ENCODE measurements around the gene SCAF4. TPM values are rescaled to one million over a fixed set of nuclear protein-coding genes. Genes with fewer than 3 reads are reported as not detected.
A peak's percentile ranks its signal among the peaks of the same experiment; 100 is the strongest.
"Not testable (repeated sequence)": the region's sequence is repeated elsewhere in the genome, so short reads cannot be mapped to it uniquely, and the experiment has no call there.

The SCAF4 gene
- total and polyA plus RNA-seq, 5 donors from 2014 or later = 15.8 to 70.9 (median 20.6) TPM

GRCh38 chr21:31667639-31668038 is 64.3 kb downstream of the SCAF4 start:
- Mint-ChIP-seq H3K36me3 (peaks cover 47% of the 10 kb centered on the region), H3K4me1 (peaks cover 37 to 64% (median 51%) of the 10 kb centered on the region in 4 donors), H3K4me3 (peak overlapping the region in 1 of 4 donors; percentile 32), H3K27me3 (no peaks in the 10 kb centered on the region), H3K27ac (peak overlapping the region; percentile 38 to 48 (median 46)), H3K9me3 (peaks cover 0 to 1% (median 0%) of the 10 kb centered on the region in 7 donors)
- H3K4me1 ChIP-seq (ENCODE audit: control insufficient read depth, insufficient read depth, low read length, poor library complexity, severe bottlenecking) = peaks cover 46% of the 10 kb centered on the region
- peaks cover 69% of the 10 kb centered on the region for H3K36me3 ChIP-seq (ENCODE audit: control insufficient read depth, insufficient read depth, low read length)
- no peak overlapping the region for H3K27ac ChIP-seq (ENCODE audit: insufficient read depth, low read length, poor library complexity, severe bottlenecking)
- ATAC-seq (ENCODE audit: low read depth in 2 of 2) = no peak
- H3K4me3 ChIP-seq (ENCODE audit: low read depth, low read length) = no peak overlapping the region
- H3K27me3 ChIP-seq (ENCODE audit: control insufficient read depth, insufficient read depth, low read length) = no peaks in the 10 kb centered on the region
- no peak for DNase-seq
- no peaks in the 10 kb centered on the region for H3K9me3 ChIP-seq (ENCODE audit: control insufficient read depth in 2 of 2, low read length in 2 of 2)

GRCh38 chr21:31667132-31667531 is 64.8 kb downstream of the SCAF4 start:
- Histone ChIP-seq H3K4me1 (ENCODE audit: control insufficient read depth, insufficient read depth, low read length, poor library complexity, severe bottlenecking) (peaks cover 50% of the 10 kb centered on the region), H3K4me3 (ENCODE audit: low read depth, low read length) (no peak overlapping the region), H3K27ac (ENCODE audit: insufficient read depth, low read length, poor library complexity, severe bottlenecking) (no peak overlapping the region), H3K27me3 (ENCODE audit: control insufficient read depth, insufficient read depth, low read length) (no peaks in the 10 kb centered on the region), H3K36me3 (ENCODE audit: control insufficient read depth, insufficient read depth, low read length) (peaks cover 69% of the 10 kb centered on the region), H3K9me3 (ENCODE audit: control insufficient read depth in 2 of 2, low read length in 2 of 2) (no peaks in the 10 kb centered on the region)
- no peak for ATAC-seq (ENCODE audit: low read depth in 2 of 2)
- Mint-ChIP-seq H3K36me3 (peaks cover 50% of the 10 kb centered on the region), H3K27me3 (no peaks in the 10 kb centered on the region), H3K4me1 (peaks cover 40 to 67% (median 54%) of the 10 kb centered on the region in 4 donors), H3K4me3 (peak overlapping the region in 2 of 4 donors; percentile 45 to 62), H3K9me3 (peaks cover 0 to 1% (median 0%) of the 10 kb centered on the region in 7 donors), H3K27ac (peak overlapping the region in 2 of 3 donors; percentile 15 to 48)
- DNase-seq = no peak

GRCh38 chr21:31666445-31667010 is 65.4 kb downstream of the SCAF4 start:
- Mint-ChIP-seq H3K27ac (peak overlapping the region; percentile 14 to 69 (median 48)), H3K4me1 (peaks cover 45 to 73% (median 60%) of the 10 kb centered on the region in 4 donors), H3K9me3 (no peaks in the 10 kb centered on the region), H3K36me3 (peaks cover 48% of the 10 kb centered on the region), H3K4me3 (peak overlapping the region; percentile 36 to 62 (median 46)), H3K27me3 (no peaks in the 10 kb centered on the region)
- H3K4me3 ChIP-seq (ENCODE audit: low read depth, low read length) = peak overlapping the region; percentile 2
- no peaks in the 10 kb centered on the region for H3K27me3 ChIP-seq (ENCODE audit: control insufficient read depth, insufficient read depth, low read length)
- peak overlapping the region; percentile 48 for H3K27ac ChIP-seq (ENCODE audit: insufficient read depth, low read length, poor library complexity, severe bottlenecking)
- peaks cover 71% of the 10 kb centered on the region for H3K36me3 ChIP-seq (ENCODE audit: control insufficient read depth, insufficient read depth, low read length)
- ATAC-seq (ENCODE audit: low read depth in 2 of 2) = no peak
- peaks cover 56% of the 10 kb centered on the region for H3K4me1 ChIP-seq (ENCODE audit: control insufficient read depth, insufficient read depth, low read length, poor library complexity, severe bottlenecking)
- no peak for DNase-seq
- H3K9me3 ChIP-seq (ENCODE audit: control insufficient read depth in 2 of 2, low read length in 2 of 2) = no peaks in the 10 kb centered on the region

GRCh38 chr21:31665869-31666268 is 66.0 kb downstream of the SCAF4 start:
- not testable (repeated sequence) for DNase-seq; ATAC-seq (ENCODE audit: low read depth in 2 of 2); H3K27ac ChIP-seq (ENCODE audit: insufficient read depth, low read length, poor library complexity, severe bottlenecking); H3K9me3 ChIP-seq (ENCODE audit: control insufficient read depth in 2 of 2, low read length in 2 of 2); H3K9me3 Mint-ChIP-seq; H3K27me3 ChIP-seq (ENCODE audit: control insufficient read depth, insufficient read depth, low read length); H3K27me3 Mint-ChIP-seq
- peaks cover 45% of the 10 kb centered on the region for H3K36me3 Mint-ChIP-seq
- Histone ChIP-seq H3K4me1 (ENCODE audit: control insufficient read depth, insufficient read depth, low read length, poor library complexity, severe bottlenecking) (peaks cover 63% of the 10 kb centered on the region), H3K36me3 (ENCODE audit: control insufficient read depth, insufficient read depth, low read length) (peaks cover 66% of the 10 kb centered on the region), H3K4me3 (ENCODE audit: low read depth, low read length) (peak overlapping the region; percentile 43)
- H3K4me1 Mint-ChIP-seq = peaks cover 48 to 79% (median 64%) of the 10 kb centered on the region in 4 donors
- H3K4me3 Mint-ChIP-seq = peak overlapping the region; percentile 62 to 90 (median 78)
- peak overlapping the region; percentile 69 to 95 (median 75) for H3K27ac Mint-ChIP-seq

- Mint-ChIP-seq H3K27me3 (no peaks in the 10 kb centered on the region), H3K4me3 (peak overlapping the region; percentile 62 to 90 (median 78)), H3K36me3 (peaks cover 42% of the 10 kb centered on the region), H3K9me3 (no peaks in the 10 kb centered on the region), H3K4me1 (peaks cover 51 to 84% (median 67%) of the 10 kb centered on the region in 4 donors), H3K27ac (peak overlapping the region; percentile 59 to 95 (median 75))
- H3K4me1 ChIP-seq (ENCODE audit: control insufficient read depth, insufficient read depth, low read length, poor library complexity, severe bottlenecking) = peaks cover 68% of the 10 kb centered on the region
- peaks cover 62% of the 10 kb centered on the region for H3K36me3 ChIP-seq (ENCODE audit: control insufficient read depth, insufficient read depth, low read length)
- no peaks in the 10 kb centered on the region for H3K27me3 ChIP-seq (ENCODE audit: control insufficient read depth, insufficient read depth, low read length)
- no peaks in the 10 kb centered on the region for H3K9me3 ChIP-seq (ENCODE audit: control insufficient read depth in 2 of 2, low read length in 2 of 2)
- peak in 1 of 3 donors; percentile 36 for DNase-seq
- H3K27ac ChIP-seq (ENCODE audit: insufficient read depth, low read length, poor library complexity, severe bottlenecking) = peak overlapping the region; percentile 49
- peak in 1 of 2 donors; percentile 49 for ATAC-seq (ENCODE audit: low read depth in 2 of 2)
- H3K4me3 ChIP-seq (ENCODE audit: low read depth, low read length) = peak overlapping the region; percentile 43
These were observed 66.5 kb downstream of the SCAF4 start for GRCh38 chr21:31665397-31665796.

GRCh38 chr21:31663584-31664249 is 68.2 kb downstream of the SCAF4 start:
- no peak for ATAC-seq (ENCODE audit: low read depth in 2 of 2)
- H3K4me1 ChIP-seq (ENCODE audit: control insufficient read depth, insufficient read depth, low read length, poor library complexity, severe bottlenecking) = peaks cover 70% of the 10 kb centered on the region
- Mint-ChIP-seq H3K36me3 (peaks cover 35% of the 10 kb centered on the region), H3K4me3 (peak overlapping the region; percentile 80 to 99 (median 98)), H3K9me3 (no peaks in the 10 kb centered on the region), H3K27me3 (no peaks in the 10 kb centered on the region), H3K4me1 (peaks cover 52 to 90% (median 72%) of the 10 kb centered on the region in 4 donors), H3K27ac (peak overlapping the region in 1 of 3 donors; percentile 75)
- no peaks in the 10 kb centered on the region for H3K9me3 ChIP-seq (ENCODE audit: control insufficient read depth in 2 of 2, low read length in 2 of 2)
- peak overlapping the region; percentile 8 for H3K4me3 ChIP-seq (ENCODE audit: low read depth, low read length)
- no peaks in the 10 kb centered on the region for H3K27me3 ChIP-seq (ENCODE audit: control insufficient read depth, insufficient read depth, low read length)
- no peak for DNase-seq
- peak overlapping the region; percentile 19 for H3K27ac ChIP-seq (ENCODE audit: insufficient read depth, low read length, poor library complexity, severe bottlenecking)
- peaks cover 46% of the 10 kb centered on the region for H3K36me3 ChIP-seq (ENCODE audit: control insufficient read depth, insufficient read depth, low read length)

- no peaks in the 10 kb centered on the region for H3K27me3 ChIP-seq (ENCODE audit: control insufficient read depth, insufficient read depth, low read length)
- peak overlapping the region; percentile 84 for H3K27ac ChIP-seq (ENCODE audit: insufficient read depth, low read length, poor library complexity, severe bottlenecking)
- peaks cover 18% of the 10 kb centered on the region for H3K36me3 ChIP-seq (ENCODE audit: control insufficient read depth, insufficient read depth, low read length)
- peaks cover 65% of the 10 kb centered on the region for H3K4me1 ChIP-seq (ENCODE audit: control insufficient read depth, insufficient read depth, low read length, poor library complexity, severe bottlenecking)
- Mint-ChIP-seq H3K36me3 (peaks cover 16% of the 10 kb centered on the region), H3K27ac (peak overlapping the region; percentile 91 to 96 (median 93)), H3K9me3 (no peaks in the 10 kb centered on the region), H3K4me1 (peaks cover 31 to 76% (median 60%) of the 10 kb centered on the region in 4 donors), H3K27me3 (no peaks in the 10 kb centered on the region), H3K4me3 (peak overlapping the region; percentile 97 to 99 (median 98))
- ATAC-seq (ENCODE audit: low read depth in 2 of 2) (no peak), DNase-seq (peak in 1 of 3 donors; percentile 30)
- H3K9me3 ChIP-seq (ENCODE audit: control insufficient read depth in 2 of 2, low read length in 2 of 2) = no peaks in the 10 kb centered on the region
- H3K4me3 ChIP-seq (ENCODE audit: low read depth, low read length) = peak overlapping the region; percentile 98
These were observed 71.3 kb downstream of the SCAF4 start for GRCh38 chr21:31660591-31660990.
